ENCODE measurements around the gene CPN2.

The CPN2 gene

GRCh38 chr3:194292331-194292730 is 58.8 kb downstream of the CPN2 start:
- no peak for DNase-seq

Measured in central memory CD4-positive, alpha-beta T cell (primary cell).